MM.1S (cell line): Measurements from ENCODE around the gene KCNK4.

Experiments used
- EZH2 ChIP-seq: fragments of 300-600 bp; sonication (generic); optimal IDR thresholded peaks from 2 replicates; pipeline ENCODE3; 2017; ENCODE audit warnings: low read depth, mild to moderate bottlenecking, antibody characterized with exemption, low read length, mixed read lengths
- EZH2phosphoT487 ChIP-seq: fragments of 300-600 bp; sonication (generic); IDR thresholded peaks from 2 replicates; pipeline ENCODE4 v1.6.1; 2018; ENCODE audit warnings: antibody characterized with exemption, low read length
- TF ChIP-seq, protein P1 (sequence below): fragments of 300-600 bp; sonication (generic); IDR thresholded peaks from 2 replicates; pipeline ENCODE4 v1.5.1; 2016; ENCODE audit warnings: antibody characterized with exemption, low read length, mixed read lengths

DNA sequence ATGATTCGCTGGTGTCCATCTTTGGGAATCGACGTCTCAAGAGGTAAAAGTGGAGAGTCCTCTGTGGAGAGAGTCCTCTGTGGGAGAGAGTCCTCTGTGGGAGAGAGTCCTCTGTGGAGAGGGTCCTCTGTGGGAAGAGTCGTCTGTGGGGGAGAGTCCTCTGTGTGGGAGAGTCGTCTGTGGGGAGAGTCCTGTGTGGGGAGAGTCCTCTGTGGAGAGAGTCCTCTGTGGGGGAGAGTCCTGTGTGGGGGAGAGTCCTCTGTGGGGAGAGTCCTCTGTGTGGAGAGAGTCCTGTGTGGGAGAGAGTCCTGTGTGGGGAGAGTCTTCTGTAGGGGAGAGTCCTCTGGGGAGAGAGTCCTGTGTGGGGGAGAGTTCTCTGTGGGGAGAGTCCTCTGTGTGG lies 29.9 kb downstream of the KCNK4 start:
- TF ChIP-seq, protein P1, sequence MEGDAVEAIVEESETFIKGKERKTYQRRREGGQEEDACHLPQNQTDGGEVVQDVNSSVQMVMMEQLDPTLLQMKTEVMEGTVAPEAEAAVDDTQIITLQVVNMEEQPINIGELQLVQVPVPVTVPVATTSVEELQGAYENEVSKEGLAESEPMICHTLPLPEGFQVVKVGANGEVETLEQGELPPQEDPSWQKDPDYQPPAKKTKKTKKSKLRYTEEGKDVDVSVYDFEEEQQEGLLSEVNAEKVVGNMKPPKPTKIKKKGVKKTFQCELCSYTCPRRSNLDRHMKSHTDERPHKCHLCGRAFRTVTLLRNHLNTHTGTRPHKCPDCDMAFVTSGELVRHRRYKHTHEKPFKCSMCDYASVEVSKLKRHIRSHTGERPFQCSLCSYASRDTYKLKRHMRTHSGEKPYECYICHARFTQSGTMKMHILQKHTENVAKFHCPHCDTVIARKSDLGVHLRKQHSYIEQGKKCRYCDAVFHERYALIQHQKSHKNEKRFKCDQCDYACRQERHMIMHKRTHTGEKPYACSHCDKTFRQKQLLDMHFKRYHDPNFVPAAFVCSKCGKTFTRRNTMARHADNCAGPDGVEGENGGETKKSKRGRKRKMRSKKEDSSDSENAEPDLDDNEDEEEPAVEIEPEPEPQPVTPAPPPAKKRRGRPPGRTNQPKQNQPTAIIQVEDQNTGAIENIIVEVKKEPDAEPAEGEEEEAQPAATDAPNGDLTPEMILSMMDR: no peak
- TF ChIP-seq EZH2: no peak
- TF ChIP-seq EZH2phosphoT487: no peak
